HG03045 (cell line): ENCODE results near the gene PRPF6.

Experiments used
- ATAC-seq: cut with Tn5 transposase; IDR thresholded peaks from one replicate; pipeline ENCODE4 v1.9.1; 2021; ENCODE audit warnings: mild to moderate bottlenecking, moderate library complexity; ENCODE audit not compliant: unreplicated experiment

Gene PRPF6, protein sequence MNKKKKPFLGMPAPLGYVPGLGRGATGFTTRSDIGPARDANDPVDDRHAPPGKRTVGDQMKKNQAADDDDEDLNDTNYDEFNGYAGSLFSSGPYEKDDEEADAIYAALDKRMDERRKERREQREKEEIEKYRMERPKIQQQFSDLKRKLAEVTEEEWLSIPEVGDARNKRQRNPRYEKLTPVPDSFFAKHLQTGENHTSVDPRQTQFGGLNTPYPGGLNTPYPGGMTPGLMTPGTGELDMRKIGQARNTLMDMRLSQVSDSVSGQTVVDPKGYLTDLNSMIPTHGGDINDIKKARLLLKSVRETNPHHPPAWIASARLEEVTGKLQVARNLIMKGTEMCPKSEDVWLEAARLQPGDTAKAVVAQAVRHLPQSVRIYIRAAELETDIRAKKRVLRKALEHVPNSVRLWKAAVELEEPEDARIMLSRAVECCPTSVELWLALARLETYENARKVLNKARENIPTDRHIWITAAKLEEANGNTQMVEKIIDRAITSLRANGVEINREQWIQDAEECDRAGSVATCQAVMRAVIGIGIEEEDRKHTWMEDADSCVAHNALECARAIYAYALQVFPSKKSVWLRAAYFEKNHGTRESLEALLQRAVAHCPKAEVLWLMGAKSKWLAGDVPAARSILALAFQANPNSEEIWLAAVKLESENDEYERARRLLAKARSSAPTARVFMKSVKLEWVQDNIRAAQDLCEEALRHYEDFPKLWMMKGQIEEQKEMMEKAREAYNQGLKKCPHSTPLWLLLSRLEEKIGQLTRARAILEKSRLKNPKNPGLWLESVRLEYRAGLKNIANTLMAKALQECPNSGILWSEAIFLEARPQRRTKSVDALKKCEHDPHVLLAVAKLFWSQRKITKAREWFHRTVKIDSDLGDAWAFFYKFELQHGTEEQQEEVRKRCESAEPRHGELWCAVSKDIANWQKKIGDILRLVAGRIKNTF

DNA sequence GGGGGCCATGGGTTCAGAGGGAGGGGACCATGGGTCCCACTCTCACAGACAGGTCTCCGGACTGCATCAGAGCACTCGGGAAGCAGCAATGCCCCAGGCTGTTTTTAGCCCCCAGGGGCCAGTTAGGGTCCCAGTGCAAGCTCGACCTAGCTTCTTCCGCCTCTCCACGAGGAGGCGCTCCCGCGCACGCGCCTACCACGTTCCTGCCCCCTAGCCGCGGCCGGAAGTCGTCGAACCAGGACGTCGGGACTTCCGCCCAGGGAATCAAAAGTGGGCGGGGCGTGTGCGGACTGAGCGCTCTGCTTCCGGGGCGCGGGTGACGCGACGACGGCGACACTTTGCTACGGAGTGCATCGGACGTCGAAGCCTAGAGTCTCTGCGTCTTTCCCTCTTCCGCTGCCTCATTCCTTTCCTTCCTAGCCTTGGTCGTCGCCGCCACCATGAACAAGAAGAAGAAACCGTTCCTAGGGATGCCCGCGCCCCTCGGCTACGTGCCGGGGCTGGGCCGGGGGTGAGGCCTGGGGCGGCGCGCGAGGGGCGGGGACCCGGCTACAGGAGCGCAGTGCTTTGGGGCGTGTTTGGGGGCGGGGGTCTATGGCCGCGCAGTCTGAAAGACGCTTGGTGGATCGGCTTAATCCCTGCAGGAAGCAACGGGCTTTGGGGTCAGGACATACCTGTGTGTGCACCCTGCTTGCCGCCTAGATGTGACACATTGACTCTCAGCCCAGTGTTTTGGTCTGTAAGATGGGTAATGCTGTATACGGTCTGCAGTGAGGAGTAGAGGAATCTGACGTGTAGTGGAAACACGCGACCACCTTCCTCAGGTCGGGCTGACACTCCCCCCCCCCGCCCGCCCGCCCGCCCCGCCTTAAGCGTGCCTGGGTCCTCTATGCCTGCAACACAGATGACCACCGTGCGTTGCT lies at the start of gene PRPF6:
PRPF6 (plus strand) TSS at position 327 of the 923 bp plus-strand sequence; CDS start at position 441, 114 bp downstream.
- peak; percentile 59 for ATAC-seq

DNA sequence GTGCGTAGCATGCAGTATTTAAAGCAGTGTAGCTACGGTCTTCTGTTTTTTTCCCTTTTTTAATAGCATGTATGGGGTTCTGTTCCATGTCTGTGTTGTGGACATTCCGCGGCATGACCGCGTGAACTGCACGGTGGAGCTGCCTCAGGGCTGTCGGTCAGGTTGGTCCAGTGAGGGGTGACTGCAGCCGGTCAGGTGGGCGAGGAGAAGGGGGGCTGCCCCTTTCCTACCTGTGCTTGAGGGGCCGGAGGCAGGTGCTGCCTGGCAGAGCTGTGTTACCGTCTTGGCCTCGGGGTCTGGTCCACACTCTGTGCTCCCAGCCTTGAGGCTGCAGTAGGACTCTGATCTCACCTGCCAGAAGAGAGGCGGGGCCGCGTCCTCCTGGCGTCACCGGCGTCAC lies 49.2 kb upstream of the PRPF6 start:
- no peak for ATAC-seq

DNA sequence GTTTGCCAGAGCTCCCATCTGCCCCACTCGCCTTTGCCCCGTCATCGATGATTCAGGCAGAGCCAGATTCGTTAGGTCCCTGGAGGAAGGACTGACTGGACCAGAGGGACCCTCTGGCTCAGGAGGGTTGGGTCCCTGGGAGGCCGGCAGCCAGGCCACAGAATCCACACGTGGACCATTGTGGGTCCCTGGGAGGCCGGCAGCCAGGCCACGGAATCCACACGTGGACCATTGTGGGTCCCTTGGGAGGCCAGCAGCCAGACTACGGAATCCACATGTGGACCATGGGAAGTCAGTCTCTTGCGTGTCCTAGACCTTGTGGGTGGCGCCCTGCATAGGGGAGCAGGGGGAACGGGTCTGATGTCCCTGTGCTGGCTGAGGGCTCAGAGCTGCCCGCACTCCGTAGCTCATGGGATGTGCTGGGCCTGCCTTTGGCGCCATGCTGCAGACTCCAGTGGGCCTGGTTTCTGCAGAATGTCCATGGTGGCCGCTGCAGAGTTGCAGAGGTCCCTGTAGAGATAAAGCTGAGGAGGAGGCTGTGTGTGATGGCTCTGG lies 48.2 kb upstream of the PRPF6 start:
- ATAC-seq: no peak

DNA sequence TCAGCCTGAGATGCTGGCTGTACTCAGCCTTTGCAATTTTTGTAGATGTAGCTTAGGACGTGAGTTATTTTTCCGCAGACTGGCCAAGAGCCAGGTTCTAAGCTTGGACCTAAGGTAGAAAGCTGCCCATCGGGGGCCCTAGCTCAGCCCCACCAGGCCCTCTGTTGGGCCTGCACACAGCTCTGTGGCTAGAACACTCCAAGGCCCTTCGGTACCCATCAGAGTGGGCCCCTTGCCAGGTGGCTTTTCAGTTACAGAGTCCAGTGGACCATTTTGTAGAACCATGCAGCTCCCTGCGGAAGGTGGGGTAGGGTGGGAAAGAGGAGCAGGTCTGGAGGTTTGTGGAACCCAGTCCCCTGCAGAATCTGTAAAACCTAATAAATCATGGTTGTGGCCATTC lies 47.3 kb upstream of the PRPF6 start:
- no peak for ATAC-seq

DNA sequence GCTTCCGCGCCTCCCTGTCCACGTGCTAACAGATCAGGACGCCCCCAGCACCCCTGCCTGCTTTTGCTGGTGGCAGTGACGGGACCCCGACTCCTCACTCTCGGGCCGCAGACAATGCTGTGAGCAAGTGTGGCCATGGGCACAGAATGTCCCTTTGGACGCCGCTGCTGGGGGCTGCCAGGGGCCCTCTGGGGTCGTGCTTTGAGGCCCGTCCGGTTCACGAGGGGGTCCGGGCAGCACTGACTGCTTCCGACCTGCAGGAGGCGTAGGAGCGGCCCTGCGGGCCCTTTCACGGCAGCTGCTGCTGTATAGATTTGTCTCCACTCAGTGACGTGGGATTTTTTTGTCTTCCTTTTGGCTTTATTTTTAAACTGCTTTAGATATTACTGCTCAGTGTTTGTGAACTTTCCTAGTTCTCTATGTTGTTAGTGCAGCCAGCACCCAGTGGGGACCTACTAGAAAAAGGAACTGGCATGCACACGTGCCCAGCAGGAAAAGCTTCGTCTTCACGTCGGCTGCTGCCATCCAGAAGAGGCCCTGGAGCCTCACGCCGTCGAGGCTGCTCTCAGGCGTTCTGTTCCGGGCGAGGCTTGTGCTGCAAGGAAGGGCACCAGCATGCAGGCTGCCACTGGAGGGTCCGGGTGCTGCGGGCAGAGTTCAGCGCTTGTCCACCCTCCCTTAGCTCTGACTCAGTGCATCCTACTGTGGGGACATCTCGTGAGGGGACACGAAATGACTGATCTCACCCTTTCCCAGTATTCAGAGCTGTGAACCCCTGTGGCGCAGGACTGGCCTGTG lies 46.5 kb upstream of the PRPF6 start:
- no peak for ATAC-seq

DNA sequence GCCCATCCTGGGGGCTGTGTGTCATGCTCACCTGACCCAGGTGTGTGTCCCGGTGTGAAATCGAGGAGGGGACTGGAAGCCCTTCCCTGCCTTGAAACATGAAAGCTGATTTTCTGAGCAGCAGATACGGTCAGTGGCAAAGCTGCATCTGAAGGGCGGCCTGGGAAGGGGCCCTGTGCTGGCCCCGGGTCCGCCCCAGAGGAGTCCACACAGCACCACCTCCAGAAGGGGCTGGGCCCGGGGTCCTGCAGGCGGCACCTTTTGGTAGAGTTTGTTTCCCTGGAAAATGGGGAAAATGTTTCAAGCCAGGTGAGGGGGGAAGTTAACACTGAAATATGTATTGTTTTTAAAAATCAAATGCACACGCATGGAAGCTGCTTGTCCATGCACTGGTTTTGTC lies 45.5 kb upstream of the PRPF6 start:
- ATAC-seq: no peak

DNA sequence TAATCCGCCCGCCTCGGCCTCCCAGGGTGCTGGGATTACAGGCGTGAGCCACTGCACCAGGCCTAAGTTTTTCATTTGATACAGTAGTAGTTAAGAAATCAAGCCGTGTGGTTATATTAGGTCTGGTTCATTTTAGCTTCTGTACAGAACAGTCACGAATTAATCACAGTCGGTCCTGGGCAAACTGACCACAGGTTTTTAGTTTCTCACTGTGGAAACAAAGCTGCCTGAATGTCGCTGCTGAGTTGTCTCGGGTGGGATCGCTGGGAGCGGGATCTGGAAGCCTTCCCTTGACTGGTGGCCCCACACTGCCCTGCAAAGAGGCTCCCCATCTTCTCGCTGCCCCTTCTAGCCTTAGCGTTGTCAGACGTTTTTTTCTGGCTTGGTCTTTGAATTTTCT lies 43.3 kb upstream of the PRPF6 start:
- ATAC-seq: no peak

DNA sequence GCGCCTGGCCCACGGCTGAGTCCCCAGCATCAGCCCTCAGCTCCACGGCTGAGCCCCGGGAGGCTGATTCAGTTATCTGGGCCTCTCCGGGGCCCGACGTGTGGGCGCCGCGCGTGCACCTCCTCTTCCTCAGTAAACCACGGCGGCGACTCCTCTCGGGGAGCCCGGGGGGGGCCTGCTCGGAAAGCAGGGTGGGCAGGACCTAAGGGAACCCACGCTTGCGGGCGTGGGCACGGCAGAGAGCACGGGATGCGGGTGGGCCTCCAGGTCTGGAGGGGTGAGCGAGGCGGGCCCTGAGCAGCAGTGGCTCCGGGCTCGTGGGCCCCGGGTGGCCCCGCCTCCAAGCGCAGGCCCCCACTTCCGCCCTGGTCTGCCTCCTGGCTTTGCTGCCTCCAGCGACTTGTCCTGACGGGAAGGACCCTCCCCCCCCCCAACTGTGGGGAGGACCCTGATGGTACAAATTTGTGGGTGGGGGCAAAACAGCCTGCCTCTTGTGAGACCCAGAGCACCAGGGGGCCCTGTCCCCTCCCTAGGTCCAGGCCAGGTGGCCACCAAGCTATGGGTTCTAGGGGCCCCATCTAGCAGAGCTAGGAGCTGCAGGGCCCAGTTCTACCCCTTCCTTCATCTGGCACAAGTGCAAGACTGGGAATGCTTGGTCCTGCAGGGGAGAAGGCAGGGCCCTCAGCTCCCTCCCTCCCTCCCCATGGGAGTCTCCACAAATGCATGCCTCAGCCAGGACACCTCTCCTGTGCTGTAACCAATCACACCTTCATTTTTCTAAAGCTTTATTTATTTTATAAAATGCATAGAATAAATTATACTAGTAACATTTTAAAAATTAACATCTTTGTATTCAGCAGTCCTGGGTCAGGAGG lies 41.6 kb upstream of the PRPF6 start:
- ATAC-seq: no peak

DNA sequence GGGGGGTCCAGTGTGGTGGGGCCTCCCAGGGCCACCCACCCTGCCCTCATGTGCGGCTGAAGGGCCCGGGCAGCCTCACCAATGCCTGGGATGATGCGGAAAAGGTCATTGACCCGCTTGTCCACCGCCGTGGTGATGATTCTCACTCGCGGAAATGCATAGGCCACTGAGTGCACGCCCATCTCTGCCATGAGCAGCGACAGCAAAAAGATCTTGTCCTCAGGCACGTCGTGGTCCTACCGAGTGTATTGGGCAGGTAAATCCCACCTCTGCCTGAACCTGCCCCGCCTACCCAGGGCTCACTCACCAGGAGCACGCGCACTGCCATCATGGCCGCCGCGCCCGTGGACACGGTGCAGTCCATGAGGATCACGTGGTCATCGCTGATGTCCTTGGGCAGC lies 40.9 kb upstream of the PRPF6 start:
- ATAC-seq: no peak

DNA sequence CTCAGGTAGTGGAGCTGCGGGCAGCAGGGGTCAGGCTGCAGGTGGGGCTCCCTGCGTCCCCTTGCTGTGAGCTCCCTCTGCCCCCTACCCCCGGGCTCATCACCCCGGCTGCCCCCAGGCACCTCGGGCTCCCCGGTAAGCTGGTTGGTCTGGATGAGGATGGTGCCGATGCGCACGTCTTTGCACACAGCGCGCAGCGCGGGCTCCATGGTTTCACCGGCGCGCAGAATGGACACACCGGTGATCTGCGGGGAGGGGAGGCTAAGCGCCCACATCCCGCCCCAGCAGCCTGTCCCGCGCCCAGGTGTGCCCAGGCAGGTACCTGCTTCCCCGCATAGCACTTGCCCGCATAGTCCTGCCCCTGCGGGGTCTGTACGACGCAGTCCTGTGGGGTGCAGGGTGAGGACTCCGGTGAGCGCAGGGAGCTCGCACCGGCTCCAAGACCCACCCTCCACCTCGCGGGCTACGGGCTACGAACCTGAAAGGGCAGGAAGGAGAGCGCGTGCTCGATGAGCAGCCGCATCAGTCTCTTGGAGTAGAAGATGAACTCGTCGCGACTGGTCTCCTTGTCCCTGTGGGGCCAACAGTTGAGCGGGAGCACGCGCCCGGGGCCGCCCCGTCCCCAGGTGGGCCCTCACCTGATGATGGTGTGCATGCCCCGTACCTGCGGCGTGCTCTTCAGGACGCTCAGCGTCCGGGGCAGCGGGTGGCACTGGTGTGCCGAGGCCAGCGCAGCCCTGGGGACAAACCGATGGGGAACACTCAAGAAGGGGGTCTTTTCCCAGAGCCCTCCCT lies 40.3 kb upstream of the PRPF6 start:
- no peak for ATAC-seq

DNA sequence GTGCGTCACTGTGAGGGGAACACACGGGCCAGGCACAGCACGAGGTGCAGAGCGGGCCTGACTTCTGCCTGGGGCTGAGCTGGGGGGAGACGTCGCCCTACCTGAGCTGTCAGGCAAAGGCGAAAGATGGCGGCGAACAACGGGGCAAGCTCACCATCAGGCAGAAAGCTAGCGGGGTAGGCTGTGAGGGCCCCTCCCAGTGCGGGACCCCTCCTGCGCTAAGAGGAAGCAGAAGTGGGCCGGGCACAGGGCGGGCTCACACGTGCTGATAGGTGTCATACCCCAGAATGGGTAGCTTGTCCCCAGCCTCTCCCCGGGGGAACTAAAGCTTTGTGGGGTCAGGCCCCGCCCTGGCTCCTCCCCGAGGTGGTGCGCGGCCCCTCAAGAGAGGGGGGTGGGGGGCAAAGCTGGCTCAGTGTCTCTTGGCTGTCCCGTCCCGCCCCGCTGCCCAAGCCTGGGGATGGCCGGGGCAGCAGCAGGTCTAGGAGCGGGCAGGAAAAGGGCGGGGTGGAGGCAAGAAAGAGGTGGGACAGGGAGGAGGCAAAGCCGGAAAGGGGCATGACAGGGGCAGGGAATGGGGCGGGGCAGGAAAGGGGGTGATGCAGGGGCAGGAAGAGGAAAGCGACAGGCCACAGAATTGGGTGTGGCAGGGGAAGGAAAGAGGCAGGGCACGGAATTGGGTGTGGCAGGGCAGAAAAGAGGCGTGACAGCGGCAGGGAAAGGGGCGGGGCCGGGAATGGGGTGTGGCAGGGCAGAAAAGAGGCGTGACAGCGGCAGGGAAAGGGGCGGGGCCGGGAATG lies 39.5 kb upstream of the PRPF6 start:
- no peak for ATAC-seq

DNA sequence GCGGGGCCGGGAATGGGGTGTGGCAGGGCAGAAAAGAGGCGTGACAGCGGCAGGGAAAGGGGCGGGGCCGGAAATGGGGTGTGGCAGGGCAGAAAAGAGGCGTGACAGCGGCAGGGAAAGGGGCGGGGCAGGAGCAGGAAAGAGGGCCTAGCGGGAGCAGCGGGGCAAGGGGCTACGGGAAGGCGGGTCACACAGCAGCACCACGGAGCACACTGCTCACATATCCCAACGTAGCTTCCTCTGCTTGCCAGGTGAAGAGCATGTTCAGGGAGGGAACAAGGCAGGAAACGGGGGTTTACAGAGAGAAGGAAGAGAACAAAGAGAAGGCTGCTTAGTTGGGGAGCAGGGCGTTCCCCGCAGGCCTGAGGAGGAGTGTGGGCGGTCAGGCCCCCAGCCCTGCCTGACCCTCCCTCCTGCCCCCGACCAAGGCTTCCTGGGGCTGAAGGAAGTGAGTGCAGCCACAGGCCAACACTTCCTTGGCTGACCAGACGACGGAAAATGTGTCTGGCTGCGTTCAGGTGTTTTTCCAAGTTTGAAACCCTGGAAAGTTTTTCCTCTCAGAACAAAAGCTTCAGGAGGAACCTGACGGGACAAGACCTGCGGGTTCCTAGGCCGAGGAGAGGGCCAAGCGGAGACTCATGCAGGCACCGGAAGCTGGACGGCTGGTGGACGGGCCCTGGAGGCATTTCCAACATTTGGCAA lies 38.5 kb upstream of the PRPF6 start:
- no peak for ATAC-seq

DNA sequence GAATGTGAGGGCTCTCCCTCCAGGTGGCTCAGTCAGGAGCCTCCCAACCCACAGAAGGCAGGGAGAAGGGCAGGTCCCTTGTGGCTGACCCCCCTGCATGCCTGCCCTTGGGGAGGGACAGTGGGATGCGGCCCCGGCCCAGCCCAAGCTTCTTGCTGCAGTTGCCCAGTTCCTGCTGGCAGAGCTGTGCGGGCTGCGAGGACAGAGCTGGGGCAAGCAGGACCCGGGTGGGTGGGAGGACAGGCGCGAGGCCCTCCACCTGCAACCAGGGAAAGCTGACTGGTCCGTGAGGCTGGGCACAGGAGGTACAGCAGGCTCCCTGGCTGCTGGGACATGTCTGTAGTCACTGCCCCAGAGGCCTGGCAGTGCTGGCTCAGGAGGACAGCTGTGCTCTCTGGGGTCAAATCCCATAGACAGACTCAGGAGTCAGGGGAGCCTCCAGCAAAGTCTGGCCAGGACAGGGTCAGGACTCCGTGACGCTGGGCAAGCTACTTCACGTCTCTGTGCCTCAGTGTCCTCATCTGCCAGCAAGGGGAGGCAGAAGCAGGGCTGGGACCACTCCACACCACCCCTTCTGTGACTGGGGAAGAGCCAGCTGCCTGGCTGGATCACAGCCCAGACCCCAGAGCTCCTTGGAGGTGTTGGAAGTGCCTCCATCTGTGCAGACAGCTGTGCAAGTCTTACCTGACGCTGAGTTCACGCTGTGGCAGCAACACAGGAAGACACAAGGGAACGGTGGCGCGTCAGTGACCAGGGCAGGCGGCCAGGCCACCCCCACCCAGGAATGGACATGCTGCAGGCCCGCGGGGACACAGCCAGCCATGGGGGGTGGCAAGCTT lies 37.7 kb upstream of the PRPF6 start:
- ATAC-seq: no peak

DNA sequence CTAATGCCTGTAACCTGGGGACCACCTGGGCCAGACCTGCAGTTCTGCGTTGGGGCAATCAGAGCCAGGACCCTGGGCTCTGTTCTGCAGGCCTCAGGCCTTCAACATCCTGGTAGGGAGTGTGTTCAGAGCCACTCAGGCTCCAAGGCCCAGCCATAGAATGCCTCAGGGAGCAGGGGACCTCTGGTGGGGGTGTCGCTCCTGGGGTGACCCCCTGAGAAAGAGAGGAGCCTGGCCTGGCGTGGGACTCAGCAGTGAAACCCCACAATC lies 37.2 kb upstream of the PRPF6 start:
- no peak for ATAC-seq

DNA sequence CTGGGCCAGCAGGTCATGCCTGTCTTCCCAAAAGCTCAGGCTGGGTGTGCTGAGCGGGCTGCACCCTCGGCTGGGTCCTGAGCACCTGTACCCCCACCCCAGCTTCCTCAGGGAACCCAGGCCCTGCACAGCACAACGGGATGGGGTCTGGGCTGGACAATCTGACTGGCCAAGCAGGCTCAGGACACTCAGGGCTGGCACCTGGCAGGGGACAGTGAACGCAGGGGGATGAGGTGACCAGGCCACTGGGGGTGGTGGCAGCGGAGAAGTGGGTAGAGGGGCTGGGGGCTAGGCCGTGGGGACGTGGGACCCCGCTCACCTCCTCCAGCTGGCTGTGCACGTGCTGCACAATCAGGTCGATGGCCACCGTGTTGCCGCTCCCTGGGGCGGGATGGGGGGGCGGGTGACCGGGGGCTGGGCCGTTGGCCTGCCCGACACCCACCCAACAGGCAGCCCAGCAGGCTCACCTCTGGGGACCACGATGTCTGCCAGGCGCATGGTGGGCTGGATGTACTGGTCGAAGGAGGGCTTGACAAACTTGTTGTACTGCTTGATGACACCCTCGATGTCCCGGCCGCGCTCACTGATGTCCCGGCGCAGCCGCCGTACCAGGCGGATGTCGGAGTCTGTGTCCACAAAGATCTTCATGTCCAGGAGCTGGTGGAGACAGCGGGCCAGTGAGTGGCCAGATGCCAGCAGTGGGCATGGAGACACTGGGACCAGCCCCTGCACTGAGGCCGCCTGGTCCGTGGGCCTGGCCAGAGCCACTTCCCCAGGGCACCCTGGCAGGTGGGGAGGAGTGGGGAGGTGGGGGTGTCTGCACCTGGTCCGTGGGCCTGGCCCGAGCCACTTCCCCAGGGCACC lies 36.6 kb upstream of the PRPF6 start:
- ATAC-seq: no peak
